Heart left ventricle (tissue), 16 donors: Measurements from ENCODE around the gene SRRD. TPM values are rescaled to one million over a fixed set of nuclear protein-coding genes. Genes with fewer than 3 reads are reported as not detected.
A peak's percentile ranks its signal among the peaks of the same experiment; 100 is the strongest.
"Not testable (repeated sequence)": the region's sequence is repeated elsewhere in the genome, so short reads cannot be mapped to it uniquely, and the experiment has no call there.

Experiments used
- ATAC-seq, 4 donors: fragments of 200-7000 bp; cut with Tn5 transposase; one replicate each; pipeline ENCODE4 v1.9.1; 2020 to 2022; ENCODE audit warnings: moderate library complexity in 4 of 4, mild to moderate bottlenecking in 3 of 4, moderate number of reproducible peaks in 1 of 4
- DNase-seq, 5 donors: peaks; one replicate each; pipeline ENCODE4 v3.0.0-alpha.2; 2020
- H3K27ac ChIP-seq, 12 donors: fragments of 200-600 bp; sonication (generic) in 4 of 12; one replicate each; pipeline versions ENCODE4 v1.5.0 to v1.8.0; 2016 to 2022; ENCODE audit warnings: mild to moderate bottlenecking in 2 of 12
- H3K27me3 ChIP-seq, 9 donors: fragments of 200-600 bp; sonication (generic) in 2 of 9; one replicate each; pipeline versions ENCODE4 v1.5.1 to v1.8.0; 2016 to 2022; ENCODE audit warnings: mild to moderate bottlenecking in 3 of 9
- H3K36me3 ChIP-seq, 9 donors: fragments of 200-600 bp; sonication (generic) in 2 of 9; one replicate each; pipeline versions ENCODE4 v1.5.0 to v1.8.0; 2018 to 2022; ENCODE audit warnings: mild to moderate bottlenecking in 2 of 9
- H3K4me1 ChIP-seq, 12 donors: fragments of 200-600 bp; sonication (generic) in 4 of 12; one replicate each; pipeline versions ENCODE4 v1.5.0 to v1.8.0; 2016 to 2022; ENCODE audit warnings: mild to moderate bottlenecking in 3 of 12
- H3K4me3 ChIP-seq, 12 donors: fragments of 200-600 bp; sonication (generic) in 4 of 12; one replicate each; pipeline versions ENCODE4 v1.5.0 to v1.8.0; 2017 to 2022; ENCODE audit warnings: mild to moderate bottlenecking in 9 of 12, moderate library complexity in 4 of 12
- H3K9me3 ChIP-seq, 12 donors: fragments of 200-600 bp; sonication (generic) in 4 of 12; one replicate each; pipeline versions ENCODE4 v1.5.0 to v1.8.0; 2016 to 2022; ENCODE audit warnings: mild to moderate bottlenecking in 1 of 12
- POLR2A ChIP-seq, 2 donors: fragments of 450-650 bp; IDR thresholded peaks; one replicate each; pipeline ENCODE4 v1.6.1; 2017; ENCODE audit warnings: antibody characterized with exemption in 2 of 2, mild to moderate bottlenecking in 2 of 2, moderate library complexity in 2 of 2
- WGBS, 4 donors: extraction: QIAGEN DNeasy Blood & Tissue Kit in 2 of 4; methylation state at CpG; one replicate each; pipeline versions ENCODE4 v1.1.5 to v1.1.7; 2013 to 2018; 5-methylcytosine and 5-hydroxymethylcytosine counted together
- intact Hi-C, 10 donors: fragments of 100-400 bp; cut with DNase I; formaldehyde crosslinking; loops; one replicate each; pipeline versions ENCODE4 v1.11.1 to v1.14.2; 2022
- polyA plus RNA-seq, 2 donors: library from polyadenylated mRNA; stranded (reverse); fragments of 200-250 nt; gene quantifications; one replicate each; pipeline ENCODE4 v1.2.3, GENCODE V29; 2013
- total RNA-seq, 9 donors: library from RNA; depleted of rRNA in 2 of 9; stranded (reverse); fragments of >200 nt in 2 of 9; fragmentation: NEBNext Ultra II Directional in 3 of 9; extraction: Animal tissue kit (Norgen Biotek cat#: 25700) in 3 of 9; gene quantifications; one replicate each; pipeline versions ENCODE4 v1.1.0 to v1.2.4, GENCODE V29; 2016 to 2023
- TF ChIP-seq, protein P1 (sequence below), 12 donors: fragments of 200-600 bp; sonication (generic) in 4 of 12; IDR thresholded peaks; one replicate each; pipeline versions ENCODE4 v1.5.0 to v1.8.0; 2018 to 2022; ENCODE audit warnings: antibody characterized with exemption in 12 of 12, mild to moderate bottlenecking in 5 of 12
- donor health status: ischemic (EF 13 %, LVEDD 7.1; RV severe dilation, severe dysfunction).
- donor health status: healthy with polysubstance abuse.
- donor health status: DM: no; HTN: yes; CAD: no.
- donor health status: DM: no; HTN: no; CAD: no.
- donor health status: ischemic (EF 25% LVEDD 6.9; RV normal size, moderate dysfunction).
- donor health status: ischemic (EF 25% LVEDD 5.7; RV mildly dilated, moderate dysfunction).
- donor health status: healthy.
- donor health status: DM: yes; HTN: yes; CAD: no.
- donor health status: ischemic (EF 35%, LVEDD 5.7; RV mildly dilated, moderate dysfunction).
- donor health status: nonischemic (EF 11% LVEDD 7.7; RV severe dilation, severe dysfunction).
- donor health status: DM: yes; HTN: yes; CAD: no.
- donor health status: PGD.
- donor health status: ischemic (EF 29% LVEDD 5.4; RV normal size, mild dysfunction).
- donor health status: nonischemic (EF 23%, LVEDD 6.1; RV moderate dilation, normal function).

Gene SRRD
- total and polyA plus RNA-seq, 11 donors = 11.3 to 28.9 (median 23.4) TPM

DNA sequence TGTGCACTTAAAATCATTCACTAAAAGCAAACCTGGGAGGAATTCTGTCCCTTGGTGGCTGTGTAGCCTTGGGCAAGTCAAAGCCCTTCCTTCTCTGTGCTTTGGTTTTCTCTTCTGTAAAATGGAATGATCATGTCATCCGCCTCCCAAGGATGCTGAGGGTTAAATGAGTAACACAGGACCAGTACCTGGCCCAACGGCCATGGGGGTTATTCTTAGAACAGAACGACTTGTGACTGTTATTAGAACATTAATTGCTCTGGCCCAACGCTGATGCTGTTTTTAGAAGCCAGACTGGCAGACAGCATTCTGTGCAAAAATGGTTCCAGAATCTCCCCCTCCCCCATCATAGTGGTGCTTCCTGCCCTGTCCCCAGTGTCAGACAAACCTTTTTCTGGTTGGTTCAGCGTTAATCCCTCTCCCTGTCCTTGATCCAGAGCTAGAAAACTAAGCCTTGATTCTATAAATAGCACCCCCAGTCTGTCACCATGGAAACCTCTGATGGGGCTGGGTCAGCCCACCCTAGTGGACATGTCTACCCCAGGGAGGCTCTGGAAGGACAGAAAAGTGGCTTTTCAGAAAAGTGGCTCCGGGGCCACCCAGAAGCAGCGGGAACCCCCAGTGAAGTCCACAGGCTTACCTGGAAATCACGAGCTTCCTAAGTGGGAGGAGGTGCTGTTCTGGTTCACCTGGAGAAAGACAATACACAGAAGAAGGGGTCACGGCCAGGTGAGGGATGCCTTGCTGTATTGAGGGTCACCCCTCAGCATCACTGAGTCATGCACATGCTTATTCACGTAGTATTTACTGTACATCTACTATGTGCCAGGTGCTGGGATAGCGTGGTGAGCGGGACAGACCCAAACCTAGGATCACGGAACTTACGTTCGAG, 44.1 kb downstream of the SRRD start:
- peak; percentile 94 to 97 (median 95) for ATAC-seq
- peak in 4 of 5 donors; percentile 56 to 81 (median 66) for DNase-seq
- Histone ChIP-seq H3K27me3 (no peaks in the 10 kb centered on the region), H3K4me3 (peak overlapping the region in 1 of 12 donors; percentile 1), H3K4me1 (peaks cover 0 to 35% (median 10%) of the 10 kb centered on the region in 12 donors), H3K36me3 (peaks cover 0 to 91% (median 60%) of the 10 kb centered on the region in 9 donors), H3K9me3 (no peaks in the 10 kb centered on the region), H3K27ac (peak overlapping the region; percentile 23 to 87 (median 78))
- TF ChIP-seq, protein P1, sequence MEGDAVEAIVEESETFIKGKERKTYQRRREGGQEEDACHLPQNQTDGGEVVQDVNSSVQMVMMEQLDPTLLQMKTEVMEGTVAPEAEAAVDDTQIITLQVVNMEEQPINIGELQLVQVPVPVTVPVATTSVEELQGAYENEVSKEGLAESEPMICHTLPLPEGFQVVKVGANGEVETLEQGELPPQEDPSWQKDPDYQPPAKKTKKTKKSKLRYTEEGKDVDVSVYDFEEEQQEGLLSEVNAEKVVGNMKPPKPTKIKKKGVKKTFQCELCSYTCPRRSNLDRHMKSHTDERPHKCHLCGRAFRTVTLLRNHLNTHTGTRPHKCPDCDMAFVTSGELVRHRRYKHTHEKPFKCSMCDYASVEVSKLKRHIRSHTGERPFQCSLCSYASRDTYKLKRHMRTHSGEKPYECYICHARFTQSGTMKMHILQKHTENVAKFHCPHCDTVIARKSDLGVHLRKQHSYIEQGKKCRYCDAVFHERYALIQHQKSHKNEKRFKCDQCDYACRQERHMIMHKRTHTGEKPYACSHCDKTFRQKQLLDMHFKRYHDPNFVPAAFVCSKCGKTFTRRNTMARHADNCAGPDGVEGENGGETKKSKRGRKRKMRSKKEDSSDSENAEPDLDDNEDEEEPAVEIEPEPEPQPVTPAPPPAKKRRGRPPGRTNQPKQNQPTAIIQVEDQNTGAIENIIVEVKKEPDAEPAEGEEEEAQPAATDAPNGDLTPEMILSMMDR (IDR thresholded peaks at IDR 0.05) = no peak
- TF ChIP-seq POLR2A (IDR thresholded peaks at IDR 0.05) = no peak
- WGBS, 4 donors = 55 to 66% (median 60%) methylated on average over 15 of the region's 15 CpGs
- intact Hi-C loops = no loop called here

DNA sequence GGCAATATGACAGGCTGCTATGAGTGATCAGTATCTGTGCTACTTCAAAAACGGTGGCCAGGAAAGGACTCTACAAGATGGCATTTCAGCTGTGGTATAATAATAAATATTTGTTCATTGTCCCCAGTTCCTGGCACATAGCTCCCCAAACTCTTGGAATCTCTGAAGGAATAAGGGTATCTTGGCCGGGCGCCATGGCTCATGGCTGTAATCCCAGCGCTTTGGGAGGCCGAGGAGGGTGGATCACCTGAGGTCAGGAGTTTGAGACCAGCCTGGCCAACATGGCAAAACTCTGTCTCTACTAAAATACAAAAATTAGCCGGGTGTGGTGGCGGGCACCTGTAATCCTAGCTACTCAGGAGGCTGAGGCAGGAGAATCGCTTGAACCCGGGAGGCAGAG, 44.8 kb downstream of the SRRD start:
- H3K27me3 ChIP-seq, H3K4me3 ChIP-seq, intact Hi-C loops, DNase-seq, H3K9me3 ChIP-seq, ATAC-seq: not testable (repeated sequence)
- Histone ChIP-seq H3K36me3 (peaks cover 0 to 98% (median 60%) of the 10 kb centered on the region in 9 donors), H3K4me1 (peaks cover 0 to 35% (median 10%) of the 10 kb centered on the region in 12 donors), H3K27ac (peak overlapping the region in 11 of 12 donors; percentile 23 to 87 (median 77))
- 78 to 84% (median 82%) methylated on average over 9 of the region's 9 CpGs for WGBS, 4 donors

DNA sequence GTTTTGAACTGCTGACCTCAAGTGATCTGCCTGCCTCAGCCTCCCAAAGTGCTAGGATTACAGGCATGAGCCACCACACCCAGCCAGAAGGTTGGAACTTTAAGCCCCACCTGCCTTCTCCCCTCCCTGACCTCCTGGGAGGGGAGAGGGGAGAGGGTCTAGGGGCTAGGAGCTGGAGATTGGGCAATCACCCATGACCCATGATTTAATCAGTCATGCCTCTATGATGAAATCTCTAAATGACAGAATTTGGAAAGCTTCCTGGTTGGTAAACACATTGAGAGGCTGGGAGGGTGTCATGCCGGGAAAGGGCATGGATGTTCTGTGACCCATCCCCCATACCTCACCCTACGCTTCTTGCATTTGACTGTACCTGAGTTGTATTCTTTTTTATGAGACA, 45.7 kb downstream of the SRRD start:
- TF ChIP-seq, protein P1 (IDR thresholded peaks at IDR 0.05) = no peak
- no peak for TF ChIP-seq POLR2A (IDR thresholded peaks at IDR 0.05)
- WGBS, 4 donors = 59 to 77% (median 73%) methylated on average over 2 of the region's 2 CpGs
- Histone ChIP-seq H3K9me3 (no peaks in the 10 kb centered on the region), H3K4me1 (peaks cover 0 to 38% (median 13%) of the 10 kb centered on the region in 12 donors), H3K36me3 (peaks cover 0 to 97% (median 62%) of the 10 kb centered on the region in 9 donors), H3K27ac (peak overlapping the region in 4 of 12 donors; percentile 60 to 87 (median 81)), H3K4me3 (no peak overlapping the region), H3K27me3 (no peaks in the 10 kb centered on the region)
- ATAC-seq = peak in 1 of 4 donors; percentile 16
- intact Hi-C loops = no loop called here
- DNase-seq = no peak

DNA sequence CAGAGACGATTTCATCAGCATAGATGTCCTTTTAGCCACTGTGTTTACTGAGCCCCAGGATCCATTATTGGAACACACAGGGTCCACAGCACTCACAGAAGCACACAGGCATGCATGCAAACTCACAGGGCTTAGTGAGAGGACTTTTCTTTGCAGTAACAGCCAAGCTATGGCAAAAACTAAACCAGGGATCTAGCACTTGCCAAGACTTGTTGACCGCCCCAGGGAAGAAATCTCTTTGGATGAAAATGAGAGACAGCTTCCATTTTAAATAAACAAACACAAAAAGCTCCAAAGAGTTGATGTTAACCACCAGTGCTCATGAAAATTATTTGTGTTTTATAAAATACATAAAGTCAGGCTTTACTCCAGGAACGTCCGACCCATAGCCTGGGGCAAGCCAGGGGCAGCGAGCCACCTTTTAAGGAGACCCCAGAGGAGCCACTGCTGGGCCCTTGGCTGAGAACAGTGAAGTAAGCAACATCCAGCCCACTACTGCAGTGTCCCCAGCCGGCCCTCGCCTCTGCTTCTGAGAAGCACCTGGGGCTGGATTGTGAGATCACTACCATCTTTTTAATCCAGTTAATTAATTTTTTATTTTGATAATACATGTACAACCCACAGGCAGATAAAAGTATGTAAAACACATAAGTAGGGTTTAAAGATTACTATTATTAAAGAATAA, 50.6 kb downstream of the SRRD start:
- peak overlapping the region in 3 of 12 donors; percentile 11 to 79 (median 11) for H3K27ac ChIP-seq
- DNase-seq (no peak), ATAC-seq (no peak)
- peaks cover 0 to 21% (median 6%) of the 10 kb centered on the region in 12 donors for H3K4me1 ChIP-seq
- intact Hi-C loops = no loop called here
- no peak for TF ChIP-seq POLR2A (IDR thresholded peaks at IDR 0.05)
- TF ChIP-seq, protein P1 (IDR thresholded peaks at IDR 0.05) = no peak
- H3K27me3 ChIP-seq = no peaks in the 10 kb centered on the region
- WGBS, 4 donors = 78 to 87% (median 85%) methylated on average over 7 of the region's 7 CpGs
- H3K9me3 ChIP-seq = no peaks in the 10 kb centered on the region
- H3K36me3 ChIP-seq = peaks cover 0 to 92% (median 50%) of the 10 kb centered on the region in 9 donors
- H3K4me3 ChIP-seq = no peak overlapping the region
